ENCODE measurements around the gene ACIN1.
"Not testable (repeated sequence)": the region's sequence is repeated elsewhere in the genome, so short reads cannot be mapped to it uniquely, and the experiment has no call there.

ACIN1 gene

DNA sequence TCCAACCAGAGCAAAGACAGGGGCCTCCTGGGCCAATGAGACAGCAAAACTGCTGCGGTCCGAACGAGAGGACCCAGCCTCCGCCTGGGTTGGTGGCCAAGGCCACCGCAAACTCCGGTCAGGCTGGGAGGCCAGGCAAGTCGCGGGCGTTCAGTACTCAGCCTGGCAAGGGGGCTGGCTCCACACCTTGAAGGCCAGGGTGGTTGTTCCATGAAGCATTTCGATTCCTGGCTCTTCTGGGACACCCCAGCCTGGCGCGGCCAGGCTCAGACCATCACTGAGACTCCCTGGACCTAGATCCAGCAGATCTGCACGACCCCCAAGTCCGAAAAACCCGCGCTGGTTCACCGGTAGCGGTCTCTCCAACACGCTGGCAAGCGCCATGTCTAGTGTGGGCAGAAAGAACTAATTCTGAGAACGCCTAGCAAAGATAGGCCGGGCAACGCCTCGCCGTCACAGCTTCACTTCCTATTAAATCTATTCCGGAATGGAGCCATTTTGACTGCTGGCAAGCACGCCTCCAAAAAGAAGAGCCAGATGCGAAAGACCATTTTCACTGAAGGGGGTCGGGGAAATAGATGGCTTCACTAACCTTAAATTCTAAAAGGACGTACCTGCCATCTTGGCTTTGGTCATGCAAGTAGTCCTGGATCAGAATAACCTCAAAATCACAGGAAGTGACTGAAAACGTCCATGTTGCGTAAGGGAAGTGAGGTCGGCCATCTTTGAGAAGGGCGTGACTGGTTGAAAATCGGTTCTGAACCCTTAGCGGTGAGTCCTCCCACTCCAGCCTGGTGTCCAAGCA, 60.2 kb downstream of the ACIN1 start, which contains the start of gene PSMB5:
Gene PSMB5, minus strand, starts transcription at position 403 of the 805 bp plus-strand sequence. Its CDS starts 19 bp downstream, at position 384.
- DNase-seq: peak; percentile 96

GRCh38 chr14:23033801-23034497, 61.0 kb downstream of the ACIN1 start:
- peak; percentile 16 for DNase-seq

DNA sequence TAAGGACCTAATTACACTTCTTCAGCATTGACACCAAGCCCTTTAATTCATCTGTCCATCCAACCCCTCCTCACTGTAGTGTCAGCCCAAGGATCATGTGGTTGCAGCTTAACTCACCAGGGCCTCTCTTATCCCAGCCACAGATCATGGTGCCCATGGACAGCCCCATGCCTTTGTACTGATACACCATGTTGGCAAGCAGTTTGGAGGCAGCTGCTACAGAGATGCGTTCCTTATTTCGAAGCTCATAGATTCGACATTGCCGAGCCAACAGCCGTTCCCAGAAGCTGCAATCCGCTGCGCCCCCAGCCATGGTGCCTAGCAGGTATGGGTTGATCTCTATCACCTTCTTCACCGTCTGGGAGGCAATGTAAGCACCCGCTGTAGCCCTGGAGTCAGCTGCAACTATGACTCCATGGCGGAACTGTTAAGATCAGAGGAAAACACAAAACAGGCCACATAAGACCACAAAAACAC, 61.6 kb downstream of the ACIN1 start:
- no peak for DNase-seq

DNA sequence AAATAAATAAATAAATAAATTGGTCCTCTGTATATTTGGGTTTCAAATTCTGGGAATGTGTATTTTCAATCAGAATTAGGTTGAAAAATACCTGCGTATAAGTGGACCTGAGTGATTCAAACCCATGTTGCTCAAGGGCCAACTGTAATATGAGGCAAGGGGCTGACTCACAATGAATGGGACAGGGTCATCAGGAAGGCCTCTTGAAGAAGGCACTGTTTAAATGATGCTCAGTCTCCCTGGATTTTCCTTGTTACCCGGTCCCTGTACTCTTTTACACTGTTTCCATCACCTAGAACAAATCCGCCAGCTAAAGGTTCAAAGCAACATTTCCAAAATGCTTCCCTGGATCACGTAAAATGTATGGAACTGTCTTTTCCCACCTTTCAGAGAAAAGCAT, 64.0 kb downstream of the ACIN1 start:
- no peak for DNase-seq

DNA sequence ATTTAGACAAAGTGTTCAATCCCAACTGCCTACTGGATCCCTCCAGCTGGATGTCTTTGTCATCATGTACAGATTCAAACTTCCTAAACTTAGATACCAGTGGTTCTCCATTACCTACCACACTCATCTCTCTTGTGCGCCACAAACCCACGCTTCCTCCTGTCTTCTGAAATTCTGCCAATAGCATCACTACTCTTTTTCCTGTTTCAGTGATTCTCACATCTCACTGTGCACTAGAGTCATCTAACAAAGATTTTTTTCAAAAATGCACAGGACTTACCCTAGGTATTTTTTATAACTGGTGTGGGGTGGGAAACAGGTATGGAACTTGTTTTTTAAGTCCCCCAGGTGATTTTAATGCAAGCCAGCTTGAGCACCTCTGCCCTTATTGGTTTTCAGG, 66.1 kb downstream of the ACIN1 start:
- no peak for DNase-seq

- no peak for DNase-seq
These were observed 69.7 kb downstream of the ACIN1 start for GRCh38 chr14:23025151-23025814.

- no peak for DNase-seq
These were observed 70.3 kb downstream of the ACIN1 start for GRCh38 chr14:23024612-23025075.

DNA sequence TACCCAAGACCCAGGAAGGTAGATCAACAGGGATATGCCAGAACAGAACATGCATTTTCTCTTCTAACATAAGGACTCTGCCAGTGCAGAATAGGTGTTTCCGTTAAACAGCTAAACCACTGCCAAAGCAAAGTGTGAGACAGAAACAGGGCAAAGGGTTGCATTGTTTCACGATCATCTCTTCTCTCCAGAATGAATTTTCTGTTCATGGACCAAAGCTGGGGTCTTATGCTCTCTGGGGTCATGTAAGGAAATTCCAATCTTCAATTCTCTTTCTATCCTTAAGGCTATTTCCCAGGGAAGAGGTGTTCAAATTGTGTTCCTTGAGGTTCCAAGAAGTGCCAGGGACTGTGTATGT, 71.2 kb downstream of the ACIN1 start:
- no peak for DNase-seq

DNA sequence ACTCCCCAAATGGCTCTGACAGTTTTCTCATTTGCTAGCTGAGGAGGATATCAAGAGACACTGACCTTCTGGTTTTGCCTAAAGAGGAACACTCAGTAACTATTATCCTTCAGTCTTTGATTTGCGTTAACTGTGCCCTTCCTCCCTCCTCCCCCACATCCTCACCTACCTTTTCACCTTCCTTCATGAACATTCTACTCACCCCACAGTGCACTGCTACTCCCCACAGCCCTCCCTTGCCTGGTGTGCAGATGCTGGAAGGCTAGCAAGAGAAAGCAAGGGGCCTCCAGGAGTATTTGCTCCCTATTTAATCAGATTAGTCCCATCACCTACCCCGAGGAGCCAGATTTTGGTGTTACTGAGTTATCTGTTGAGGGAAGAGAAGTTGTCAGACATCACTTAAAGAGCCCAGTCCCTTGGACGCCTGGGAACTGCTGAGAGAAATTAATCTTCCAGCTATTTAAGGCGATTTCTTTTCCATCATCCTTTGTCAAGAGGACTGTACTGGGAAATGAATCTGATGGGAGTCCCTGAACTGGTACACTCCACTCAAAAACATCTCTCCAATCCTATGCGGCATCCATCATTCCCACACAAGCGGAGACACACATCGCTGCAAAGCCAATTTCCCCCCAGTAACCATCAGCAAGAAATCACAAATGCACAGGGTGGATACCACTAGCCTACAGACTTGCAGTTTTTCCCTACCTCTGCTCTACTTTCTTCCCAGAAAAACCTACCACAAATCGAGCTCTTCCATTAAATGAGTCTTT, 71.7 kb downstream of the ACIN1 start:
- no peak for DNase-seq

GRCh38 chr14:23021889-23022442, 73.0 kb downstream of the ACIN1 start:
- DNase-seq: no peak

DNA sequence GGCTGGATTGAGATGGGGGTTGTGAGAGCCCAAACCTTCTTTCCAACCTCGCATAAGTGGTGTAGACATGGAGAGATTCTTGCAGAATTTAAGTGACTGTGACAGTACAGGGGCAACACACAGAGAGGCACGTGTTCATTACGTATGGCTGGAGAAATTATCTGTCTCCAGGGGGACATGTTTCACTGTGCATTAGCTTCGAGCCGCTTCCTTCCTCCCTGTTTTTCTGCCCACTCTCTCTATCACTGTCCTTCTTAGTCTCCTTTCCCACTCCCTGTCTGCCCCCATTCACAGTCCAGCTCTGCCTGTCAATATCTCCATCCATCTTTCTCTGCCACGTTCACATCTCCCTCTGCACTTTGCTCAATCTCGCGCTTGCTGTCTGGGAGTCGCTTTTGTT, 73.5 kb downstream of the ACIN1 start:
- DNase-seq: no peak

DNA sequence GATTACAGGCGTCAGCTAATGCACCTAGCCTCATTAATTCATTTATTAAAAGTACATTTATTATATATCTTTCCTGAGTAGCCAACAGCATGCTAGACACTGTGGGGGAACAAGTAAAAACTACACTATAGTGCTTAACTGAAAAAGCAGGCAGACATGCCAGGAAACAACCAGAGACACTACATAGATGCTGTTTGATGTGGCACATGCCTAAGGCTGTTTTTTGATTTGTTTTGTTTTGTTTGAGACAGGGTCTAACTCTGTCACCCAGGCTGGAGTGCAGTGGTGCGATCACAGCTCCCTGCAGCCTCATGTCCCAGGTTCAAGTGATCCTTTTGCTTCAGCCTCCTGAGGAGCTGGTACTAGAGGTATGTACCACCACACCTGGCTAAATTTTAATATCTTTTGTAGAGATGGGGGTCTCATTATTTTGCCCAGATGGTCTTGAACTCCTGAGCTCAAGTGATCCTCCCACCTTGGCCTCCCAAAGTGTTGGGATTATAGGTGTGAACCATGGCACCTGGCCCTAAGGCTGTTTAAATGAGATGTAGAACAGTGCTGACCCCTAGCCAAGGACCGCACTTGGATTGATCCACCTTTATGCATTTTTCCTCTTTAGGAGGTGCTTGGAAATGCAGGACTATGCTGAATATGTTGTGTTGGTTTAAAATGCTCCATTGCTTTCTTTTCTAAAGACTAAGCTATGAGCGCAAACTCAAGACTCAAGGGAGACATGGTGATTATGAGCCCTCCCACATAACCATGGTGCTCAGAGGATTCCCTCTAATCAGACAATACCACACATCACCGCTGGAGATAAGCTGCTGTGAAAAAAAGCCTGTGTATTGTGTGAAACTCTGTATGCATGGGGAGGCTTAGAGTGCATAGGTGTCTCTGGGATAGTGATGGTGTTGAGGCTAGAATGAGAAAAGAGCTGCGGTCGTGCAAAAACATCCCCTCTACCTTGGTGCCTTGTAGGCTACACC, 74.5 kb downstream of the ACIN1 start:
- no peak for DNase-seq

- DNase-seq: no peak
These were observed 76.8 kb downstream of the ACIN1 start for GRCh38 chr14:23018107-23018506.

GRCh38 chr14:23017091-23017490, 77.8 kb downstream of the ACIN1 start:
- no peak for DNase-seq

DNA sequence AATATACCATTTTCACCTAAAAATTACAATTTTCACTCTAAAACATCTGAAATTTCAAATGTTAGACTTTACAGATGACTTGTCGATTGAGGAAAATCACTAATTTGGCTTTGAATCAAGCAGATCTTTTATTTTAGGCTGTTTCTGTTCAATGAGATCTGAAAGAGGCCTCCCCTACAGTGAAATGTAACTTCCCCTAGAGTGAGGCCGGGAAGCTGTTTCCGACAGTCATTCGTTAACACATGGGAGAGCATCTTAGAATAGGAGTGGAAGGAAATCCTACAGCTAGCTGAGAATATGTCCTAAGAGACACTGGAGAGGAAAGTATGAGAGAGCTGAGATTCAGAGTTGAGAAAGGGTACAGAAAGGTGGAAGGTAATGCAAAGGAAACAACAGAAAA, 79.3 kb downstream of the ACIN1 start:
- no peak for DNase-seq

GRCh38 chr14:23013749-23014054, 81.2 kb downstream of the ACIN1 start:
- not testable (repeated sequence) for DNase-seq

DNA sequence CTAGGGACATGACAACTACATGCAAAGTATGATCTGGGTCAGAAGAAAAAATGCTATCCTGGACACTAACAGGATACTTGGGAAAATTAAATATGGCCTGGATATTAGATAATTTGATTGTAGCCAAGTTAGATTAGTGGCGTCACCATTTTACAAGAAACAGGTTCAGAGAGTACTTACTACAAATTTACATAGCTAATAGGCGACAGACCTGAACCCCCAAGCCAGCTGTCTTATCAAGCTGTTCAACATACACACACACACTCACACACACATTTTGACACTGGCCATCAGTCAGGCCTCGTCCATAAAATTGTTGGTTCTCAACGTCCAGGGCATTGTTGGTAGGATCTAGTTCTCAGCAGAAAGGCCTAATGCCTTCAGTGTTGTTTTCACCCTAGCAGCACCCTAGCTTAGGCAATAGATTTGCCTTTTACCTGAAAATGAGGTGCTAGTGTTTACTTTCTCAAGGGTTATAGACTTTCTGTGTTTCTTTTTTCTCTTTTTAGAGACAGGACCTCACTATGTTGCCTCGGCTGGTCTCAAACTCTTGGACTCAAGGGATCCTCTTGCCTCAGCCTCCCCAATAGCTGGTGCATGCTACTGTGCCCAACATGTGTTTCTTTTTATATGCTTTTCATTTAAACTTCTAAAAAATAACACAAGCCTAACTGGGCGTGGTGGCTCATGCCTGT, 81.7 kb downstream of the ACIN1 start:
- no peak for DNase-seq

DNA sequence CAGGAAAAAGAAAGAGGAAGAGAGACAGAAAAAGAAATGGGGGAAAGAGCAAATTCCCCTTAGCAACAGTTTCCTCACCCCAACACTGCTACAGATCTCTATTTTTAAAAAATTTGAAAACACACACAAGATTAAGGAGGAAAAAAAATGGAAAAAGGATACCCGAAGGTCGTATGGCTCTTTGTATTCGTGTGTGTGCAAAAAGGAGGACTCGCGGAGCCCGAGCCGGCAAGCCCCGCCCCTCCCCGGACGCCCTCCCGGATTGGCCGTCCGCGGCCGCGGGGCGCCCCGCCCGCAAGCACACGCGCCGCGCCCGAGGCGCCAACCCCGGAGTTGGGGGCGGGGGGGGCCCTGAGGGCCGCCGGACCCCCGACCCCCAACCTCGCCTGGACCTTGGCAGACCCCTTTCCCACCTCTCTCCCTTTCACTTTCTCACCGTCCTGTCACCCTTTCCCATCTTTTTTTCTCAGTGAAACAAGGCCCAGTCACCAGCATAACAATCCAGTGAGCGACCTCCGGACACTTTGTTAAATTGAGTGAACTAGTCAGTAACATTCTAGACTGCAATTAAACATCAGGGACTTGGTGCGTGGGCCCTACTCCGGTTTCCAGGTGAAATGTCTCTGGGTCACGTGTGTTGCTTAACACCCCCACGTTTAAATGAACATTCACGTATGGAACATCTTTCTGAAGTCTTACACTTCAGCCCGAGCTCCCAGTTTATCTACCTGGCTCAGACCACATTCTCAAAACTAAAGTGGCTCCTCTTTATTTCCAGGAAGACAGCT, 84.8 kb downstream of the ACIN1 start, which contains the start of gene C14orf93:
Gene C14orf93, minus strand, starts transcription at position 205 of the 788 bp plus-strand sequence. CDS start 11,120 bp downstream, outside the sequence.
- peak; percentile 71 for DNase-seq

DNA sequence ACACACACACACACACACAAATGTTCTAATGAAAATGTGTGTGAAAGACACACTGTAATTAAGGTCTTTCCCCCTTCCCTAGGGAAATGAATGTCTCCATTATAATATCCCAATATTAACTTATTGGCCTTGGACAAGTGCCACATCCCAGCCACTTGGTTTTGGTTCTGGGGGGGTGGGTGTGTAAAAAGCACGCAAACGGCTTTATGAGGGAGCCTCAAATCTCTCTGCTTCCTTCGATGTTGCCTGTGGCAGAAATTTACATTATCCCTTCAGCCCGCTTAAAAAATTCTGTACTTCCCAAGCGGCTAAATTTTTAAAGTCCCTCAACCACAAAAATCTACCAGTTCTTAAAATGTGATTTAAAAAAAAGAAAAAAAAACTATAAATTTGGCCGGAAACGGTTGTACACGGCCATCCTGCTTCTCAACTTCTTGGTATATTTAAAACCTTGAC, 85.4 kb downstream of the ACIN1 start:
- DNase-seq: no peak

- DNase-seq: peak; percentile 21
These were observed 86.1 kb downstream of the ACIN1 start for GRCh38 chr14:23008831-23009230.
